ENCODE measurements around the gene C22orf31. TPM values are rescaled to one million over a fixed set of nuclear protein-coding genes. Genes with fewer than 3 reads are reported as not detected.

Gene C22orf31
- total RNA-seq, 2 donors from 2014 or later: not detected

GRCh38 chr22:29096736-29097669 lies 35.4 kb upstream of the C22orf31 start:
- Mint-ChIP-seq H3K4me1 (peaks cover 20% of the 10 kb centered on the region), H3K27me3 (ENCODE audit: insufficient read depth) (no peaks in the 10 kb centered on the region), H3K9me3 (no peaks in the 10 kb centered on the region), H3K27ac (peak overlapping the region; percentile 8), H3K36me3 (ENCODE audit: low read depth) (peaks cover 18% of the 10 kb centered on the region), H3K4me3 (no peak overlapping the region)
- H3K27me3 ChIP-seq (ENCODE audit: control insufficient read depth, insufficient read depth, low read length, poor library complexity, severe bottlenecking): no peaks in the 10 kb centered on the region
- no peak for TF ChIP-seq CTCF (conservative IDR thresholded peaks at IDR 0.05)
- peaks cover 5% of the 10 kb centered on the region for H3K4me1 ChIP-seq (ENCODE audit: control insufficient read depth, insufficient read depth, low read length)
- H3K4me3 ChIP-seq (ENCODE audit: low read length): no peak overlapping the region
- 82 to 93% methylated on average over 5 to 10 of the region's 13 CpGs for WGBS, 2 experiments (ENCODE audit: insufficient coverage in 1 of 2, insufficient read length in 1 of 2)
- H3K27ac ChIP-seq (ENCODE audit: low read depth, low read length): no peak overlapping the region
- peaks cover 2% of the 10 kb centered on the region for H3K36me3 ChIP-seq (ENCODE audit: control insufficient read depth, insufficient read depth, low read length)
- no peaks in the 10 kb centered on the region for H3K9me3 ChIP-seq (ENCODE audit: control insufficient read depth, low read length)
- peak; percentile 51 for DNase-seq
- no peak overlapping the region for H3K9ac ChIP-seq (ENCODE audit: extremely low read depth, low read length, poor library complexity, severe bottlenecking)

- Histone ChIP-seq H3K9me3 (ENCODE audit: control insufficient read depth, low read length) (no peaks in the 10 kb centered on the region), H3K4me1 (ENCODE audit: control insufficient read depth, insufficient read depth, low read length) (peaks cover 5% of the 10 kb centered on the region), H3K36me3 (ENCODE audit: control insufficient read depth, insufficient read depth, low read length) (peaks cover 2% of the 10 kb centered on the region), H3K27ac (ENCODE audit: low read depth, low read length) (no peak overlapping the region), H3K27me3 (ENCODE audit: control insufficient read depth, insufficient read depth, low read length, poor library complexity, severe bottlenecking) (no peaks in the 10 kb centered on the region), H3K9ac (ENCODE audit: extremely low read depth, low read length, poor library complexity, severe bottlenecking) (no peak overlapping the region), H3K4me3 (ENCODE audit: low read length) (no peak overlapping the region)
- TF ChIP-seq CTCF (conservative IDR thresholded peaks at IDR 0.05): no peak
- H3K27me3 Mint-ChIP-seq (ENCODE audit: insufficient read depth): no peaks in the 10 kb centered on the region
- no peak for DNase-seq
- 88 to 100% methylated on average over 2 of the region's 2 CpGs for WGBS, 2 experiments (ENCODE audit: insufficient coverage in 1 of 2, insufficient read length in 1 of 2)
- peaks cover 20% of the 10 kb centered on the region for H3K4me1 Mint-ChIP-seq
- H3K4me3 Mint-ChIP-seq: no peak overlapping the region
- no peaks in the 10 kb centered on the region for H3K9me3 Mint-ChIP-seq
- peaks cover 18% of the 10 kb centered on the region for H3K36me3 Mint-ChIP-seq (ENCODE audit: low read depth)
- H3K27ac Mint-ChIP-seq: no peak overlapping the region
Measured at GRCh38 chr22:29095459-29095858, 33.8 kb upstream of the C22orf31 start.

- H3K9me3 ChIP-seq (ENCODE audit: control insufficient read depth, low read length): no peaks in the 10 kb centered on the region
- no peaks in the 10 kb centered on the region for H3K27me3 Mint-ChIP-seq (ENCODE audit: insufficient read depth)
- no peak overlapping the region for H3K9ac ChIP-seq (ENCODE audit: extremely low read depth, low read length, poor library complexity, severe bottlenecking)
- no peak overlapping the region for H3K4me3 Mint-ChIP-seq
- H3K4me3 ChIP-seq (ENCODE audit: low read length): no peak overlapping the region
- H3K4me1 ChIP-seq (ENCODE audit: control insufficient read depth, insufficient read depth, low read length): peaks cover 5% of the 10 kb centered on the region
- H3K36me3 Mint-ChIP-seq (ENCODE audit: low read depth): peaks cover 7% of the 10 kb centered on the region
- no peak for TF ChIP-seq CTCF (conservative IDR thresholded peaks at IDR 0.05)
- no peak for DNase-seq
- peaks cover 2% of the 10 kb centered on the region for H3K36me3 ChIP-seq (ENCODE audit: control insufficient read depth, insufficient read depth, low read length)
- H3K27me3 ChIP-seq (ENCODE audit: control insufficient read depth, insufficient read depth, low read length, poor library complexity, severe bottlenecking): no peaks in the 10 kb centered on the region
- no peak overlapping the region for H3K27ac Mint-ChIP-seq
- H3K4me1 Mint-ChIP-seq: peaks cover 16% of the 10 kb centered on the region
- WGBS, 2 experiments (ENCODE audit: insufficient coverage in 1 of 2, insufficient read length in 1 of 2): 88% methylated on average over 2 to 4 of the region's 4 CpGs
- no peaks in the 10 kb centered on the region for H3K9me3 Mint-ChIP-seq
- H3K27ac ChIP-seq (ENCODE audit: low read depth, low read length): no peak overlapping the region
Measured at GRCh38 chr22:29093501-29094300, 32.1 kb upstream of the C22orf31 start.
